ENCODE data around the gene RALGAPA2. TPM values are rescaled to one million over a fixed set of nuclear protein-coding genes. Genes with fewer than 3 reads are reported as not detected.

The RALGAPA2 gene
- total RNA-seq, 1 experiment from 2014 or later, result 9.8 TPM

- Histone ChIP-seq H2AFZ (ENCODE audit: low read length) (no peak overlapping the region), H3K4me1 (ENCODE audit: insufficient read depth, low read length) (no peaks in the 10 kb centered on the region), H3K36me3 (ENCODE audit: low read depth, low read length) (no peaks in the 10 kb centered on the region), H3F3A (ENCODE audit: low read length, unreplicated experiment) (no peaks in the 10 kb centered on the region), H3K4me3 (ENCODE audit: low read length) (no peak overlapping the region), H3K9ac (ENCODE audit: low read length) (no peak overlapping the region), H3K9me2 (replicated peaks; ENCODE audit: low read length) (no peaks in the 10 kb centered on the region), H4K20me1 (ENCODE audit: low read length) (no peaks in the 10 kb centered on the region), H3K9me3 (ENCODE audit: low read length) (no peaks in the 10 kb centered on the region), H3K27ac (ENCODE audit: low read length) (no peak overlapping the region), H3K4me2 (ENCODE audit: low read length) (no peak overlapping the region), H3K79me2 (ENCODE audit: low read length) (no peaks in the 10 kb centered on the region), H3K27me3 (ENCODE audit: low read length) (no peaks in the 10 kb centered on the region)
- TF ChIP-seq EZH2phosphoT487 (IDR thresholded peaks at IDR 0.05; ENCODE audit: borderline replicate concordance, low read length), result no peak
- TF ChIP-seq EZH2 (IDR thresholded peaks at IDR 0.05; ENCODE audit: low read length, unreplicated experiment), result no peak
- TF ChIP-seq CTCF (conservative IDR thresholded peaks at IDR 0.05; ENCODE audit: low read depth, low read length), result no peak
- intact Hi-C loops (cut with micrococcal nuclease), result no loop called here
- ATAC-seq, result no peak
- CTCF ChIA-PET, result no interaction called here
- no TSS peak for BruUV-seq (replicated peaks)
- POLR2A ChIA-PET (ENCODE audit: unreplicated experiment), result no interaction called here
- no peak for DNase-seq
These were observed 182.8 kb downstream of the RALGAPA2 start for GRCh38 chr20:20529597-20529996.

- ChIA-PET CTCF (no interaction called here), POLR2A (ENCODE audit: unreplicated experiment) (no interaction called here)
- TF ChIP-seq CTCF (conservative IDR thresholded peaks at IDR 0.05; ENCODE audit: low read depth, low read length), result no peak
- no peak for TF ChIP-seq EZH2 (IDR thresholded peaks at IDR 0.05; ENCODE audit: low read length, unreplicated experiment)
- no peak for TF ChIP-seq EZH2phosphoT487 (IDR thresholded peaks at IDR 0.05; ENCODE audit: borderline replicate concordance, low read length)
- Histone ChIP-seq H3K27ac (ENCODE audit: low read length) (no peak overlapping the region), H3K79me2 (ENCODE audit: low read length) (no peaks in the 10 kb centered on the region), H3K4me2 (ENCODE audit: low read length) (no peak overlapping the region), H3K4me3 (ENCODE audit: low read length) (no peak overlapping the region), H3F3A (ENCODE audit: low read length, unreplicated experiment) (no peaks in the 10 kb centered on the region), H3K36me3 (ENCODE audit: low read depth, low read length) (no peaks in the 10 kb centered on the region), H3K9ac (ENCODE audit: low read length) (no peak overlapping the region), H3K4me1 (ENCODE audit: insufficient read depth, low read length) (no peaks in the 10 kb centered on the region), H3K9me3 (ENCODE audit: low read length) (no peaks in the 10 kb centered on the region), H2AFZ (ENCODE audit: low read length) (no peak overlapping the region), H3K9me2 (replicated peaks; ENCODE audit: low read length) (no peaks in the 10 kb centered on the region), H3K27me3 (ENCODE audit: low read length) (no peaks in the 10 kb centered on the region), H4K20me1 (ENCODE audit: low read length) (no peaks in the 10 kb centered on the region)
- DNase-seq (no peak), ATAC-seq (no peak)
- BruUV-seq (replicated peaks), result no TSS peak
- intact Hi-C loops (cut with micrococcal nuclease), result no loop called here
These were observed 183.6 kb downstream of the RALGAPA2 start for GRCh38 chr20:20528861-20529260.

GRCh38 chr20:20527661-20528060 is 184.8 kb downstream of the RALGAPA2 start:
- intact Hi-C loops (cut with micrococcal nuclease), result no loop called here
- ChIA-PET POLR2A (ENCODE audit: unreplicated experiment) (no interaction called here), CTCF (interaction anchor here (0.8 kb wide), 1 partner anchor 62 kb away, joined by 3 read pairs; no protein-coding TSS in a partner anchor)
- H3F3A ChIP-seq (ENCODE audit: low read length, unreplicated experiment), result no peaks in the 10 kb centered on the region
- H3K27ac ChIP-seq (ENCODE audit: low read length), result no peak overlapping the region
- H4K20me1 ChIP-seq (ENCODE audit: low read length), result no peaks in the 10 kb centered on the region
- no peak overlapping the region for H3K9ac ChIP-seq (ENCODE audit: low read length)
- no peaks in the 10 kb centered on the region for H3K9me3 ChIP-seq (ENCODE audit: low read length)
- H3K4me3 ChIP-seq (ENCODE audit: low read length), result no peak overlapping the region
- H3K4me1 ChIP-seq (ENCODE audit: insufficient read depth, low read length), result no peaks in the 10 kb centered on the region
- TF ChIP-seq EZH2phosphoT487 (IDR thresholded peaks at IDR 0.05; ENCODE audit: borderline replicate concordance, low read length) (no peak), EZH2 (IDR thresholded peaks at IDR 0.05; ENCODE audit: low read length, unreplicated experiment) (no peak), CTCF (conservative IDR thresholded peaks at IDR 0.05; ENCODE audit: low read depth, low read length) (no peak)
- DNase-seq (no peak), ATAC-seq (no peak)
- no peak overlapping the region for H2AFZ ChIP-seq (ENCODE audit: low read length)
- H3K36me3 ChIP-seq (ENCODE audit: low read depth, low read length), result no peaks in the 10 kb centered on the region
- H3K4me2 ChIP-seq (ENCODE audit: low read length), result no peak overlapping the region
- H3K9me2 ChIP-seq (replicated peaks; ENCODE audit: low read length), result no peaks in the 10 kb centered on the region
- no peaks in the 10 kb centered on the region for H3K79me2 ChIP-seq (ENCODE audit: low read length)
- BruUV-seq (replicated peaks), result no TSS peak
- no peaks in the 10 kb centered on the region for H3K27me3 ChIP-seq (ENCODE audit: low read length)
